Naive thymus-derived CD4-positive, alpha-beta T cell (primary cell): Measurements from ENCODE around the gene PLAAT5. TPM values are rescaled to one million over a fixed set of nuclear protein-coding genes. Genes with fewer than 3 reads are reported as not detected.

Source experiments
- ATAC-seq: fragments of 150-1000 bp; cut with Tn5 transposase; 2 replicates; pipeline ENCODE4 v1.10.0; 2021; ENCODE audit warnings: mild to moderate bottlenecking, moderate library complexity
- CTCF ChIA-PET: fragments of 350-600 bp; sonication (Branson Sonifier 250); formaldehyde crosslinking; loops from one replicate; lab custom pipeline; 2021; ENCODE audit warnings: antibody characterized with exemption; lab: Charles Lee
- POLR2A ChIA-PET: fragments of 350-600 bp; sonication (Branson Sonifier 250); formaldehyde crosslinking; loops from one replicate; lab custom pipeline; 2021; ENCODE audit warnings: antibody characterized with exemption, inconsistent platforms; lab: Charles Lee
- DNase-seq, 9 donors: peaks; one replicate each; pipeline versions ENCODE4 v3.0.0 to v3.0.0-alpha.2; 2020 to 2022; ENCODE audit warnings: mixed read lengths in 1 of 9
- H3K27ac ChIP-seq: one replicate; pipeline ENCODE4 v1.7.0; 2013; ENCODE audit warnings: mild to moderate bottlenecking, low read depth, low read length, moderate library complexity
- H3K27me3 ChIP-seq, 2 donors: one replicate each; pipeline ENCODE4 v1.7.0; 2013; ENCODE audit warnings: low read length in 2 of 2, mild to moderate bottlenecking in 2 of 2, moderate library complexity in 2 of 2; ENCODE audit not compliant: control insufficient read depth in 2 of 2, insufficient read depth in 2 of 2
- H3K36me3 ChIP-seq, 3 experiments: 1 replicate in 2 of 3; 2 replicates in 1 of 3; pipeline ENCODE4 v1.7.0; 2013; ENCODE audit warnings: low read length in 3 of 3, mild to moderate bottlenecking in 3 of 3, moderate library complexity in 1 of 3; ENCODE audit not compliant: insufficient read depth in 3 of 3, control insufficient read depth in 2 of 3
- H3K4me1 ChIP-seq, 2 donors: one replicate each; pipeline ENCODE4 v1.7.0; 2013; ENCODE audit warnings: low read length in 2 of 2, mild to moderate bottlenecking in 2 of 2, moderate library complexity in 1 of 2; ENCODE audit not compliant: control insufficient read depth in 2 of 2, insufficient read depth in 2 of 2
- H3K4me3 ChIP-seq: 2 replicates; pipeline ENCODE4 v1.7.0; 2013; ENCODE audit warnings: mild to moderate bottlenecking, low read length
- H3K9me3 ChIP-seq, 3 experiments: 1 replicate in 2 of 3; 2 replicates in 1 of 3; pipeline ENCODE4 v1.7.0; 2013; ENCODE audit warnings: low read length in 3 of 3; ENCODE audit not compliant: control insufficient read depth in 2 of 3
- H3K27ac Mint-ChIP-seq, 9 donors: one replicate each; pipeline ENCODE4 v1.8.0; 2020 to 2022; ENCODE audit warnings: mixed read lengths in 9 of 9, mild to moderate bottlenecking in 8 of 9, moderate library complexity in 5 of 9, inconsistent platforms in 2 of 9
- H3K27me3 Mint-ChIP-seq, 5 donors: one replicate each; pipeline ENCODE4 v1.8.0; 2021 to 2022; ENCODE audit warnings: mixed read lengths in 5 of 5, mild to moderate bottlenecking in 1 of 5
- H3K36me3 Mint-ChIP-seq, 5 donors: one replicate each; pipeline ENCODE4 v1.8.0; 2020 to 2022; ENCODE audit warnings: mixed read lengths in 5 of 5, mild to moderate bottlenecking in 3 of 5, inconsistent platforms in 1 of 5
- H3K4me1 Mint-ChIP-seq, 7 donors: one replicate each; pipeline ENCODE4 v1.8.0; 2020 to 2022; ENCODE audit warnings: mixed read lengths in 7 of 7, mild to moderate bottlenecking in 3 of 7, inconsistent platforms in 1 of 7
- H3K4me3 Mint-ChIP-seq, 10 donors: one replicate each; pipeline ENCODE4 v1.8.0; 2020 to 2022; ENCODE audit warnings: mild to moderate bottlenecking in 10 of 10, mixed read lengths in 10 of 10, moderate library complexity in 6 of 10, inconsistent platforms in 2 of 10
- H3K9me3 Mint-ChIP-seq, 11 donors: one replicate each; pipeline ENCODE4 v1.8.0; 2020 to 2022; ENCODE audit warnings: mixed read lengths in 11 of 11, mild to moderate bottlenecking in 4 of 11, inconsistent platforms in 1 of 11, moderate library complexity in 1 of 11
- intact Hi-C, 2 donors: fragments of 100-400 bp; cut with micrococcal nuclease; formaldehyde crosslinking; loops; one replicate each; pipeline ENCODE4 v1.15.1; 2023
- polyA plus RNA-seq, 2 donors: library from polyadenylated mRNA; unstranded; fragments of 300-500 nt; fragmentation: Illumina TruSeq; gene quantifications; one replicate each; pipeline ENCODE4 v1.2.3, GENCODE V29; 2021
- total RNA-seq, 6 experiments: library from RNA in 5 of 6; stranded (reverse) in 5 of 6; gene quantifications; 1 replicate in 5 of 6; 2 replicates in 1 of 6; pipeline ENCODE4 v1.2.3 and lab custom pipeline; 2021 to 2026

The PLAAT5 gene
- total and polyA plus RNA-seq, 7 experiments from 2014 or later, result 1.1 TPM; not detected in 6

GRCh38 chr11:63510360-63511047, 19.5 kb upstream of the PLAAT5 start:
- no peaks in the 10 kb centered on the region for H3K36me3 ChIP-seq

DNA sequence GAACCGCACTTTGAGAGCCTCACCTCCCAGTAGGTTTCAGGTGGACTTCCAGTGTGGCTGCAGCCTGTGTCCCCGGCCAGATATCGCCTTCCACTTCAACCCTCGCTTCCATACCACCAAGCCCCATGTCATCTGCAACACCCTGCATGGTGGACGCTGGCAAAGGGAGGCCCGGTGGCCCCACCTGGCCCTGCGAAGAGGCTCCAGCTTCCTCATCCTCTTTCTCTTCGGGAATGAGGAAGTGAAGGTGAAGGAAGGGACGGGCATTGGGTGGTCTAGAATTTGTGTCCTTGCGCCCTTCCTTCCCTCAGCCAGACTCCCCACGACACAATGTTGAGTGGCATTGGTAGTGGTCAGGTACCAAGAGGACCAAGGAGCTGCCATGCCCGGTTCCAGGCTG, 17.8 kb upstream of the PLAAT5 start:
- Histone ChIP-seq H3K4me1 (no peaks in the 10 kb centered on the region), H3K4me3 (no peak overlapping the region), H3K36me3 (no peaks in the 10 kb centered on the region), H3K27ac (no peak overlapping the region), H3K27me3 (no peaks in the 10 kb centered on the region), H3K9me3 (no peaks in the 10 kb centered on the region)
- Mint-ChIP-seq H3K4me3 (no peak overlapping the region), H3K27ac (no peak overlapping the region), H3K27me3 (no peaks in the 10 kb centered on the region), H3K36me3 (no peaks in the 10 kb centered on the region), H3K9me3 (no peaks in the 10 kb centered on the region), H3K4me1 (peaks cover 0 to 21% (median 11%) of the 10 kb centered on the region in 7 donors)
- intact Hi-C loops, result no loop called here
- DNase-seq (no peak), ATAC-seq (no peak)
- ChIA-PET CTCF (interaction anchor here (1.0 kb wide), 1 partner anchor 232 kb away, joined by 4 read pairs; no protein-coding TSS in a partner anchor), POLR2A (no interaction called here)

More at GRCh38 chr11:63510360-63511047, 19.5 kb upstream of the PLAAT5 start:
- no peaks in the 10 kb centered on the region for H3K9me3 Mint-ChIP-seq
- no peak overlapping the region for H3K4me3 ChIP-seq
- no peaks in the 10 kb centered on the region for H3K27me3 Mint-ChIP-seq
- DNase-seq (no peak), ATAC-seq (no peak)
- H3K4me1 ChIP-seq, result no peaks in the 10 kb centered on the region
- peaks cover 0 to 17% (median 4%) of the 10 kb centered on the region in 7 donors for H3K4me1 Mint-ChIP-seq
- no peaks in the 10 kb centered on the region for H3K9me3 ChIP-seq
- CTCF ChIA-PET, result no interaction called here
- no peaks in the 10 kb centered on the region for H3K27me3 ChIP-seq
- no peak overlapping the region for H3K27ac ChIP-seq
- no peaks in the 10 kb centered on the region for H3K36me3 Mint-ChIP-seq
- intact Hi-C loops, result no loop called here
- POLR2A ChIA-PET, result interaction anchor here (0.7 to 1.2 kb wide), 2 partner anchors 26 to 248 kb away, joined by 3 read pairs; partner anchors contain the start of gene PLAAT4
- H3K4me3 Mint-ChIP-seq, result no peak overlapping the region
- no peak overlapping the region for H3K27ac Mint-ChIP-seq

GRCh38 chr11:63508009-63508408, 17.0 kb upstream of the PLAAT5 start:
- Mint-ChIP-seq H3K4me3 (no peak overlapping the region), H3K27ac (peak overlapping the region in 1 of 9 donors; percentile 17), H3K27me3 (no peaks in the 10 kb centered on the region), H3K36me3 (peaks cover 0 to 1% (median 0%) of the 10 kb centered on the region in 5 donors), H3K4me1 (peaks cover under 1 to 21% (median 12%) of the 10 kb centered on the region in 7 donors), H3K9me3 (no peaks in the 10 kb centered on the region)
- Histone ChIP-seq H3K4me3 (no peak overlapping the region), H3K27ac (no peak overlapping the region), H3K4me1 (no peaks in the 10 kb centered on the region), H3K9me3 (no peaks in the 10 kb centered on the region), H3K36me3 (no peaks in the 10 kb centered on the region), H3K27me3 (no peaks in the 10 kb centered on the region)
- ChIA-PET POLR2A (no interaction called here), CTCF (interaction anchor here (0.6 to 1.0 kb wide), 3 partner anchors 19 to 465 kb away, joined by 3 to 4 read pairs (median 3); no protein-coding TSS in a partner anchor)
- DNase-seq, result no peak
- intact Hi-C loops, result no loop called here
- ATAC-seq, result peak; percentile 64

DNA sequence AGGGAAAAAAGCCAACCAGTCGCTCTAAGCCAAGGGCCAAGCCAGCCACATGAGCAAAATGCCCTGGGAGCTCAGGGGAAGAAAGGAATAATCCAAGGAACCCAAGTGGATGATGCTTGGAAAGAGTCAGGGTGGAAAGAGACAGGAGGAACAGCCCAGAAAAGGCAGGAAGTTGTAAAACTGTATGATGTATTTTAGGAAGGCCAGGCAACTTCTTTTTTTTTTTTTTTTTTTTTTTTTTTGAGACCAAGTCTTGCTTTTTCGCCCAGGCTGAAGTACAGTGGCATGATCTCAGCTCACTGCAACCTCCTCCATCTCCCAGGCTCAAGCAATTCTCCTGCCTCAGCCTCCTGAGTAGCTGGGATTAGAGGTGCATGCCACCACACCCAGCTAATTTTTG, 16.5 kb upstream of the PLAAT5 start:
- Histone ChIP-seq H3K27ac (no peak overlapping the region), H3K36me3 (no peaks in the 10 kb centered on the region), H3K4me3 (no peak overlapping the region), H3K4me1 (peaks cover 0 to under 1% of the 10 kb centered on the region in 2 donors), H3K27me3 (no peaks in the 10 kb centered on the region), H3K9me3 (no peaks in the 10 kb centered on the region)
- POLR2A ChIA-PET, result no interaction called here
- DNase-seq, result no peak
- Mint-ChIP-seq H3K27ac (peak overlapping the region in 2 of 9 donors; percentile 49 to 69), H3K27me3 (no peaks in the 10 kb centered on the region), H3K36me3 (peaks cover 0 to 5% (median 0%) of the 10 kb centered on the region in 5 donors), H3K4me3 (no peak overlapping the region), H3K4me1 (peaks cover 6 to 21% (median 13%) of the 10 kb centered on the region in 7 donors), H3K9me3 (no peaks in the 10 kb centered on the region)
- ATAC-seq, result no peak
- intact Hi-C loops, result no loop called here
- CTCF ChIA-PET, result interaction anchor here (0.6 to 1.0 kb wide), 3 partner anchors 19 to 464 kb away, joined by 3 to 4 read pairs (median 3); no protein-coding TSS in a partner anchor

DNA sequence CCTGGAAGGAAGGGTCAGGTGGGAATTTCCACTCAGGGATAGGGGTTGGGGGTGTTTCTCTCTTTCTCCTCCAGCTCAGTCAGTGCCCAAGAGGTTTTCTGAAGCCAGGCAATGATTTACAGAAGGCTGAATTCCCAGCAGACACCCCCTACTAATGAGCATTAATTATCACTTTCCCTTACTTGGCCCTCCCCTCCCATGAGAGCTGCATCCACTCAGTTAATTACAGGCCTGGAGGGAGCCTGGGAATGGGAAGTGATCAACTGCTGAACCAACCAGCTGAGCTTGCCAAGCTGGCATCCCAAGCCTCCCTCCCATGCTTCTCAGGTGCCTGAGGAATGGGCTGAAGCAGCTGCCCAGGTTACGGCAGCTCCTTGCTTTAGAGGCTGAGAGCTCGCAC, 15.9 kb upstream of the PLAAT5 start:
- DNase-seq (no peak), ATAC-seq (no peak)
- intact Hi-C loops, result no loop called here
- no peak overlapping the region for H3K27ac ChIP-seq
- Mint-ChIP-seq H3K36me3 (peaks cover 0 to 10% (median 0%) of the 10 kb centered on the region in 5 donors), H3K4me3 (peak overlapping the region in 1 of 10 donors; percentile 35), H3K9me3 (peaks cover 0 to 3% (median 0%) of the 10 kb centered on the region in 11 donors), H3K27me3 (no peaks in the 10 kb centered on the region), H3K4me1 (peaks cover 12 to 27% (median 18%) of the 10 kb centered on the region in 7 donors), H3K27ac (peak overlapping the region in 1 of 9 donors; percentile 70)
- peaks cover 0 to 6% of the 10 kb centered on the region in 2 donors for H3K4me1 ChIP-seq
- ChIA-PET CTCF (no interaction called here), POLR2A (no interaction called here)
- H3K27me3 ChIP-seq, result no peaks in the 10 kb centered on the region
- no peaks in the 10 kb centered on the region for H3K9me3 ChIP-seq
- no peak overlapping the region for H3K4me3 ChIP-seq
- no peaks in the 10 kb centered on the region for H3K36me3 ChIP-seq

DNA sequence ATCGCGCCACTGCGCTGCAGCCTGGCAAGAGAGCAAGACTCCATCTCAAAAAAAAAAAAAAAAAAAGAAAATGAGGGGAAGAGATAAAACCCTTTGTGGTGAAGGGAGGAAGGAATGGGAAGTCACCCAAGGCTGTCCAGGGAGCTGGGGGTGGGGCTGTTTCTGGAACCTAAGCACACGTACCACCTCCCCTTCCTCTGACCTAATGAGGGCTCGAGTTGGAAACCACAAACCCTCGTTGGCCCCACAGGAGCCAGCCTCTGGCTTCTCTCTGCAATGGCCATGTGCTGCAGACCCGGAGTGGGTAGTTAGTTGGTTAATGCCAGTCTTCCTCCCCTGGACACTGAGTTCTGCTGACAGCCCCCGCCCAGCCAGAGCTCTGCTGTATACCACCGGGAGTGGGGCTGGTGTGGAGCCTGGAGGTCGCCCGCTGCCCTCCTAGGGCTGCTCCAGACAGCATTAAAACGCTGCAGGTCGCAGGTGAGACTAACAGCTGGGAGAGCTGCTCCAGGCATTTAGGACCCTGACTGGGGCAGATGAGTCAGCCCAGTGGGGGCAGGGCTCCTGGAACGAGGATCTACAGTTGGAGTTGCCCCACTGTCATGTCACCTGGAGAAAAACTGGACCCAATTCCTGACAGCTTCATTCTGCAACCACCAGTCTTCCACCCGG, 15.0 kb upstream of the PLAAT5 start, which contains the start of gene LGALS12:
LGALS12 (plus strand) TSS at position 228 of the 672 bp plus-strand sequence; CDS start at position 603, 375 bp downstream.
- intact Hi-C loops, result no loop called here
- ChIA-PET POLR2A (no interaction called here), CTCF (no interaction called here)
- Histone ChIP-seq H3K27ac (no peak within 1 kb of the TSS), H3K4me1 (peaks cover 0 to 6% of the 10 kb centered on the region in 2 donors), H3K27me3 (no peaks in the 10 kb centered on the region), H3K36me3 (no peaks in the 10 kb centered on the region), H3K9me3 (no peaks in the 10 kb centered on the region), H3K4me3 (no peak within 1 kb of the TSS)
- peak within 1 kb of the TSS in 2 of 10 donors; percentile 29 to 35 for H3K4me3 Mint-ChIP-seq
- peaks cover 14 to 28% (median 20%) of the 10 kb centered on the region in 7 donors for H3K4me1 Mint-ChIP-seq
- H3K9me3 Mint-ChIP-seq, result peaks cover 0 to 6% (median 0%) of the 10 kb centered on the region in 11 donors
- H3K27ac Mint-ChIP-seq, result peak within 1 kb of the TSS in 1 of 9 donors; percentile 70
- peaks cover 0 to 10% (median 0%) of the 10 kb centered on the region in 5 donors for H3K36me3 Mint-ChIP-seq
- peak; percentile 63 for ATAC-seq
- H3K27me3 Mint-ChIP-seq, result no peaks in the 10 kb centered on the region
- no peak for DNase-seq
